Left cardiac atrium (tissue), 4 donors: Measurements from ENCODE around the gene SYT3. TPM values are rescaled to one million over a fixed set of nuclear protein-coding genes. Genes with fewer than 3 reads are reported as not detected.

ENCODE experiments used
- ATAC-seq, 2 donors: fragments of 200-7000 bp; cut with Tn5 transposase; one replicate each; pipeline ENCODE4 v1.9.1; 2020; ENCODE audit warnings: mild to moderate bottlenecking in 2 of 2, moderate library complexity in 2 of 2
- DNase-seq: peaks from one replicate; pipeline ENCODE4 v3.0.0-alpha.2; 2020
- intact Hi-C, 2 donors: fragments of 100-400 bp; cut with DNase I; formaldehyde crosslinking; loops; one replicate each; pipeline versions ENCODE4 v1.14.1 to v1.15.1; 2022 to 2023
- total RNA-seq, 2 donors: library from RNA; stranded (reverse); fragmentation: NEBNext Ultra II Directional; extraction: Animal tissue kit (Norgen Biotek cat#: 25700); gene quantifications; one replicate each; pipeline ENCODE4 v1.2.1, GENCODE V29; 2021
- donor health status: DM: no; HTN: yes; CAD: no.
- donor health status: DM: no; HTN: yes; CAD: no; lungs with severe emphysema.
- donor health status: DM: yes; HTN: yes; CAD: no.
- donor health status: Dilated cardiomyopathy.

SYT3 gene
- total RNA-seq, 2 donors from 2014 or later = 0.24 to 0.52 TPM

- no peak for ATAC-seq
- intact Hi-C loops = no loop called here
- DNase-seq = no peak
These were observed 23.8 kb upstream of the SYT3 start for GRCh38 chr19:50663482-50663790.

- intact Hi-C loops = no loop called here
- DNase-seq (no peak), ATAC-seq (no peak)
These were observed 23.2 kb upstream of the SYT3 start for GRCh38 chr19:50662651-50663481.

GRCh38 chr19:50661766-50662650, 22.3 kb upstream of the SYT3 start:
- intact Hi-C loops = no loop called here
- no peak for ATAC-seq
- DNase-seq = no peak

GRCh38 chr19:50661023-50661422, 21.3 kb upstream of the SYT3 start:
- DNase-seq (no peak), ATAC-seq (no peak)
- intact Hi-C loops = no loop called here

- no peak for ATAC-seq
- no peak for DNase-seq
- intact Hi-C loops = no loop called here
These were observed 20.3 kb upstream of the SYT3 start for GRCh38 chr19:50660088-50660366.

GRCh38 chr19:50659318-50660087, 19.8 kb upstream of the SYT3 start:
- DNase-seq (no peak), ATAC-seq (no peak)
- intact Hi-C loops = no loop called here

GRCh38 chr19:50658441-50659317, 19.0 kb upstream of the SYT3 start:
- DNase-seq (peak; percentile 79), ATAC-seq (peak; percentile 76 to 86)
- intact Hi-C loops = no loop called here

GRCh38 chr19:50657712-50658440, 18.2 kb upstream of the SYT3 start:
- intact Hi-C loops = no loop called here
- peak; percentile 94 to 96 for ATAC-seq
- peak; percentile 95 for DNase-seq

GRCh38 chr19:50657222-50657669, 17.6 kb upstream of the SYT3 start:
- no peak for ATAC-seq
- no peak for DNase-seq
- intact Hi-C loops = no loop called here

- intact Hi-C loops = no loop called here
- DNase-seq (no peak), ATAC-seq (no peak)
These were observed 15.2 kb upstream of the SYT3 start for GRCh38 chr19:50654882-50655281.

GRCh38 chr19:50652722-50653121, 13.0 kb upstream of the SYT3 start:
- DNase-seq = no peak
- intact Hi-C loops = no loop called here
- no peak for ATAC-seq

GRCh38 chr19:50651174-50651573, 11.5 kb upstream of the SYT3 start:
- intact Hi-C loops = no loop called here
- DNase-seq = no peak
- no peak for ATAC-seq

GRCh38 chr19:50649433-50650391, 10.0 kb upstream of the SYT3 start, which contains the start of gene C19orf81:
C19orf81 (plus strand) TSS chr19:50649445; CDS start chr19:50649445, 0 bp downstream.
- DNase-seq = no peak
- no peak for ATAC-seq
- intact Hi-C loops = no loop called here

- DNase-seq (no peak), ATAC-seq (no peak)
- intact Hi-C loops = no loop called here
These were observed 9.0 kb upstream of the SYT3 start for GRCh38 chr19:50648659-50649058.

GRCh38 chr19:50647879-50648615, 8.4 kb upstream of the SYT3 start:
- DNase-seq (no peak), ATAC-seq (no peak)
- intact Hi-C loops = no loop called here

GRCh38 chr19:50646074-50646807, 6.6 kb upstream of the SYT3 start:
- peak; percentile 37 for DNase-seq
- intact Hi-C loops = no loop called here
- ATAC-seq = peak in 1 of 2 donors; percentile 34
